Activated CD8-positive, alpha-beta memory T cell treated with anti-CD3 and anti-CD28 coated beads for 24 hours (primary cell): Measurements from ENCODE around the gene BCL2L2.

ENCODE experiments used
- DNase-seq: peaks from one replicate; pipeline ENCODE4 v3.0.0-alpha.2; 2020

Gene BCL2L2

DNA sequence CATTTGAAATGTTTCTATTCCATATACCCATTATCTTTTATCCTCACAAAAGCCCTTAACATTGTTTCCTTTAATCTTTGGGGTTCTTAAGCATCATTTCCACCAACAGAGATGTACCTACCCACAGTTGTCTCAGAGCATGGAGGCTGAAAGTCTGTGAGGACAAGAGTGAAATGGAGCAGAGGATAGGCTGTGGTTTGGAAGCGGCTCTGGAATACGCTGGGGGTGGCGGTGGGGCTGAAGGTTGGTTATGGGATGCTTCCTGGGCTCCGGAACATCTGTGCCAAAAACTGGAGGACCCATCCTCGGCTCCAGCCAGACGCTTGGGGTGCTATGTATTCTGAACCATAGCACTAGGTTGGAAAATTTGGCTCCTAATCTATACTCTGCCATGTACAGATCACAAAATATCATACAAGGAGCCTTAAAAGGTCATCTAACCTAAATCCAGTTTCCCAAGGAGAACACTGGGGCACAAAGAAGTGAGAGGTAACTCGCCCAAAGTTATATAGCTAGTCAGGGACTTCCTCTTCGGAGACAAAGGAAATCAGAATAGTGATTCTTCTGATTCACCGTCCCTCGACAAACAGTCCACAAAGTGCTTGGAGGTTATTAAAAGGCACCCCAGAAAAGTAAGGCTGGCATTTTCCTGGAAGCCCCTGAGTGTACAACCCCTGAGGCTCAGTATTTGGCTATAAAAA lies 6.5 kb upstream of the BCL2L2 start:
- DNase-seq = no peak

DNA sequence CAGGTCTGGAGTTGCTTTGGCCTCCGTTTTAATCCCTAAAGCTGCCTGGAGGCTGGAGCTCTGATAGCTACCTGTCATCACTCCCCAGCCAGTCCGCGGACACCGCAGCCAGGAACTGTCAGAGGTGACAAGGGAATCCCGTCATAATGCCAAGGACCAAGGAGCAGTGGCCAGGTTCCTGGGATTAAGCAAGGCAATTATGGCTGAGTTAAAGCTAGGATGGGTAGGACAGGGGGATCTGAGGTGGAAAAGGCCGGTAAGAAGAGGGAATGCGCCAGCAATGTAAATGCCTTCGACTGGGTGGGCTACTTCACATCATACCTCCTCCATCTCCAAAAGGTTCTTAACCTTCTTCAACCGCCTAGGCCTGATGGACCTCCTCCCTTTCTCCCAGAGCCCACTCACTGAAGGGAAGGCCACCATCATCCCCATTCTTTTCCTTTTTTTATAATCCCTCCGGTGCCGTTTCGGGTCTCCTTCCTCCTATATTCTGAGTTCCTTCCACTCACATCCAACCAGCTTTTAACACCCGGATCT lies 5.9 kb upstream of the BCL2L2 start:
- peak; percentile 65 for DNase-seq

DNA sequence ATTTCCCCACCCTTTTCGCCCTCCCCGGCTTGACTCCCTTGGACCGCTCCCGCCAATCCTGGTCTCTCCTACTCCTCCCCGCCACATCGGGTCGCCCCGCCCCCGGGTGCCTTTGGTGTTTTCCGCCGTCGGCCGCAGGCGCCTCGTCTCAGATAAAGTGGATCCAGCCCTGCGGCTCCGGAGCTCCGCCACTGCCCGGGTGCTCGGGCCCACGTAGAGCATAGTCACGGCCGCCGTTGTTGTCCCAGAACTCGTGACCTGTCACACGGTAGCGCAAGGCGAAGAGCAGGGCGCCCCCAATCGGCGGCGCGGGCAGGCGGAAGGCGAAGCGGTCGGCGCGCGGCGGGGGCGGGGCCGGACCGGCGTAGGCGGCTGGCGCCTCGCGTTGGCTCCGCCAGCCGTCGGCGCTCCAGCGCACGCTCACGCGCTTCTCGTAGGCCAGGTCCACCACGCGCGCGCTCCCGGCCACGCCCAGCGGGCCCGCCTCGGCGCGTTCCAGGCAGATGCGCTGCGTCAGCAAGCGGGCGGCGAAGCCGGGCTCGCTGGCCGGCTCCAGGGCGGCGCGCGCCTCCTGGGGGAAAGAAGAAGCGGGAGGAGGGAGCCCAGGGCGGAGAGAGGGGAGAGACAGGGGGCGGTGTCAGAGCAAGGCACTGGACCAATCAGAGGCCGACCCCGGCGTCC lies 5.2 kb upstream of the BCL2L2 start:
- peak; percentile 98 for DNase-seq

DNA sequence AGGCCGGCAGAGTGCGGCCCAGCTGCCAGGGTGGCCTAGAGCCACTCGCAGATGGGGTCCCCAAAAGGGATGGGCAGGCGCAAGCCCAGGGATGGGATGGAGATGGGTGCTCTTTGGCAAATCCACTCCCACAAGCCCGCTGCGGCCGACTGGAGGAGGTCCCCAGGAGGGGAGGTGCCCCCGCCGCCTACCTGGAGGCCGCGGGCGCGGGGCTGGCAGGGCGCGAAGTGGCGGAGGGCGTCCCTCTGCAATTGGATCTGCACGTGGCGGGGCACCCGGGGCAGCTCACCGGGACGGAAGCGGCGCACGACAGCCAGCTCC lies 4.7 kb upstream of the BCL2L2 start:
- no peak for DNase-seq

DNA sequence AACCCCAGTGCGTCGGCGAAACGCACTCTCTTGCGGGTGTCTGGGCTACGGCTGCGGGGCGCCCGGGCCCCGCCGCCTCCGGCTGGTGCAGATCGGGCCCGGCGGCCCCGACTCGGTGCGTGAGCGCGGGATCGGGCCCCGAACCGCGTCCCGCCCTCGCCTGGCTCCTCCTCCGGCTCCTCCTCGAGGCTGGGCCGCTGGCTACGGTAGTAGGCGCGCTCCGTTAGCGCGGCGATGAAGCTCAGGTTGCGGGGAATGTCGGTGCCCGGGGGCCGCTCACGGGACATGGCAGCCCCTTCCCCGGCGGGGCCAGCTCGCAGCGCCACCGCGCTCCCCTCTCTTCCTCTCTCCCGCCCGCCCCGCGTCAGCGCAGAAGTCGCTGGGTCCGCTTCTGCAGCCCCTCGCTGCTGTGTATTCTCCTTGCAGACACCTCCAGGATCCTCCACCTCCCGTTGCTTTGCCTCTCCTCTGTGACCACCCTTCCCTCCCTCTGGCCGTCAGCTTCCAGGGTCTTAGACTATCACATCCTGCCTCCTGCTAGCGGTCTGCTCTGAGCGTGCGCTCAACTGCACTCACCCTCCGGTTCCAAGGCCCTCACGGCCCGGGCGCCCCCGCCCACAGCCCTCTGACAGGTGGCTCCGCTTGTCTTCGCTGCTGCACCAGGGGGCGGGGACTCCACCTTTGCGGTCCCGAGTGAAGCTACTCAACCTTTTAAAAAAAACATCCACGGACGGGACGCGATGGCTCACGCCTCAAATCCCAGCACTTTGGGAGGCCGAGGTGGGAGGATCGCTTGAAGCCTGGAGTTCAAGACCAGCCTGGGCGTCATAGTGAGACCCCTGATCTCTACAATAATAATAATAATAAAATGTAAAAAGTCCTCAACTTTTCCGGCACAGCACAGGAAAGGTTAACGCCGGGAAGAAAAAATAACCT lies 4.1 kb upstream of the BCL2L2 start, which contains the start of gene PPP1R3E:
PPP1R3E (minus strand) TSS at position 570 of the 936 bp plus-strand sequence; CDS start at position 287, 283 bp downstream.
- peak; percentile 92 for DNase-seq

DNA sequence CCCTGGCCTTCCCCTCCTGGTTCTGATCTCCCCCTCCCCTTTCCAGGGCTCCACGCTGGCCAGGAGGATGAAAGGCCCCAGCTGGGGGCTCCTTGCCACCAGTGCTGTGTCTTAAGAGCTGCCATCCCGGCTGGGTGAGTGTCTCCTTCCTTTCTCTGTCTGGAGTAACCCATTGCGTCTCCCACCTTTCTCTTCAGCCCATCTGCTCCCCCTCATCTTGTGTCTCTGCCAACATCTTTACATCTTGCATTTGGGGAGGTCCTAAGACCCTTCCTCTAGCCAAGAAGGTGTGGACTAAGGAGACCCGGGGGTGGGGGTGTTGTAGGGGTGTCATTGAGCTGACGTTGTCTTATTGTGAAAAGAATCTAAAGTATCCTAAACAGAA lies 505 bp downstream of the BCL2L2 start:
- no peak for DNase-seq

DNA sequence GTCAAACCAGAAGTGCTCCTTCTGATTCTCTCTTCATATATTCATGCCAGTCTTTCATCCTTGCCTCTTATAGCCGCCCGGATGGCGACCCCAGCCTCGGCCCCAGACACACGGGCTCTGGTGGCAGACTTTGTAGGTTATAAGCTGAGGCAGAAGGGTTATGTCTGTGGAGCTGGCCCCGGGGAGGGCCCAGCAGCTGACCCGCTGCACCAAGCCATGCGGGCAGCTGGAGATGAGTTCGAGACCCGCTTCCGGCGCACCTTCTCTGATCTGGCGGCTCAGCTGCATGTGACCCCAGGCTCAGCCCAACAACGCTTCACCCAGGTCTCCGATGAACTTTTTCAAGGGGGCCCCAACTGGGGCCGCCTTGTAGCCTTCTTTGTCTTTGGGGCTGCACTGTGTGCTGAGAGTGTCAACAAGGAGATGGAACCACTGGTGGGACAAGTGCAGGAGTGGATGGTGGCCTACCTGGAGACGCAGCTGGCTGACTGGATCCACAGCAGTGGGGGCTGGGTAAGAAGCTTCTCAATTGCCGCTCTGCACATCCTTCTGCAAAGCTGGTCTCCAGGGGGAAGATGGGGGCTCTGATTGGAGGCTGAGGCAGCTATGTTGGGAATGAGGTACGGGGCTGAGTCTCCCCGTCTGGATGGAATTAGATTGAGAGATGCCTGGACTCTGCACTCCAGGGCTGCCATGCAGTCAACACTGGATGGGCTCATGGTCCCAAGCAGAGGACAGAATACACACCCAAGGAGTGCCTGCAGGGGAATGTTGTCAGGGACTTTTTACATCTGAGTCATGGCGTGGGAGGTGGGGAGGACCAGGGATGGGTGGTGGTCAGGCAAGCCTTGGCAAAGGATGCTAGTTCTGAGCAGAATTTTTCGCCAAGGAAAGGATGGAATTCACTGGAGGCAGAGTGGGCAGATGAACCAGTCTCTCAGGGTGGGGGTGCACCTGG lies 1.3 kb downstream of the BCL2L2 start:
- no peak for DNase-seq

DNA sequence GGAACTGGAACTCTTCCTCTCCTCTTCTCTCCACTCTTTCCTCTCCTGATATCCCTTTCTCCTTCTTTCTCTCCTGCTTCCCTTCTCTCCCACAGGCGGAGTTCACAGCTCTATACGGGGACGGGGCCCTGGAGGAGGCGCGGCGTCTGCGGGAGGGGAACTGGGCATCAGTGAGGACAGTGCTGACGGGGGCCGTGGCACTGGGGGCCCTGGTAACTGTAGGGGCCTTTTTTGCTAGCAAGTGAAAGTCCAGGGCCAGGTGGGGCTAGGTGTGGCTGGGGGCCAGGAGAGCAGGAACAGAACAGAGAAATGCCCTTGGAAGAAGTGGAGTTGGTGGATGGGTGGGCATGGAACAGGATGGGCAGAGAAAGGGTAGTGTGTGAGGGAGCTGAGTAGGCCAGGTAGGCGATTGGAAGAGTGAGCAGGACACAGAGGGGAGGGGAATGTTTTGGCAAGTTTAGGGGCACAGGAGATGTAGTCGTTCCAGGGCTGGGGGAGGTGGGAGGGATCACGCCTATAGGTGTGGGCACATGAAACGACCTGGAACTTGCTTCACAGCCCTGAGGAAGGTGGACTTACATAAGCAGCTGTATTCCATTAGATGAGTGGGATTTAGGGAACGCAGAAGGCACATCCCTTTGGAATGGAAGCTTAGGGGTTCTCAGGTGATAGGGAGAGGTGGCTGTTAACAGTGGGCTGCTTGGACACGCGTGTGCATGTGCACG lies 2.2 kb downstream of the BCL2L2 start:
- DNase-seq = no peak

DNA sequence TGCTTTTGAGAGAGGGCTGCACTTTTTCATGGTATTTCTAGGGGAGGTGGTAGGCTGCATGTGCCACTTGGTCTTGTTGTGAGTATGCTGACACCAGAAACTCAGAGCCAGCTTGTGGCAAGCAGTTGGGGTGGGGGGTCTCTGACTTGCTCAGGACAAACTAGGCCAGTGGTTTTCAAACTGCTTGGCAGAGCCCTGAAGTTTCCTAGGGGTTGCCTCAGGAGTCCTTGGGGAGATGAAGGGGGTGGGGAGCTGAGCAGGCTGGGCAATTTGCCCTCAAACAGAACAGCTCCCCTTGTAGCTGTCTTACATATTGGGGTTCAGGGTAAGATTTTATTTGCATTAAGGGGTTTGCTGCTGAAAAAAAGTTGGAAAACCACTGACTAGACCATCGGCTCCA lies 3.9 kb downstream of the BCL2L2 start:
- DNase-seq = no peak

DNA sequence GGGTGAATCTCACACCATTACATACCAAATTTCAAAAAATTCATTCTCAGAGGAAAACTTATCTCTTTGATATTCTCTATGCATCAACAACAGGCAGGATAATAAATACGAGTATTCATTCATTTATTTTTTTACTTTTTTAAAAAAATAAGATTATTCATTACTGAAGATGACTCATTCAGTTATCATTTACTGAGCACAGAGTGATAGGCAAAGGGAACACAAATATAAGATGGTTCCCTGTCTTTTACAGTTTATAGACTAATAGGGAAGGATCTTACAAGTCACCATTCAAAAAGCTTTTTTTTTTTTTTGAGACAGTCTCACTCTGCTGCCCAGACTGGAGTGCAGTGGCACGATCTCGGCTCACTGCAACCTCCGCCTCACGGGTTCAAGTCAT lies 9.7 kb downstream of the BCL2L2 start:
- DNase-seq = no peak

DNA sequence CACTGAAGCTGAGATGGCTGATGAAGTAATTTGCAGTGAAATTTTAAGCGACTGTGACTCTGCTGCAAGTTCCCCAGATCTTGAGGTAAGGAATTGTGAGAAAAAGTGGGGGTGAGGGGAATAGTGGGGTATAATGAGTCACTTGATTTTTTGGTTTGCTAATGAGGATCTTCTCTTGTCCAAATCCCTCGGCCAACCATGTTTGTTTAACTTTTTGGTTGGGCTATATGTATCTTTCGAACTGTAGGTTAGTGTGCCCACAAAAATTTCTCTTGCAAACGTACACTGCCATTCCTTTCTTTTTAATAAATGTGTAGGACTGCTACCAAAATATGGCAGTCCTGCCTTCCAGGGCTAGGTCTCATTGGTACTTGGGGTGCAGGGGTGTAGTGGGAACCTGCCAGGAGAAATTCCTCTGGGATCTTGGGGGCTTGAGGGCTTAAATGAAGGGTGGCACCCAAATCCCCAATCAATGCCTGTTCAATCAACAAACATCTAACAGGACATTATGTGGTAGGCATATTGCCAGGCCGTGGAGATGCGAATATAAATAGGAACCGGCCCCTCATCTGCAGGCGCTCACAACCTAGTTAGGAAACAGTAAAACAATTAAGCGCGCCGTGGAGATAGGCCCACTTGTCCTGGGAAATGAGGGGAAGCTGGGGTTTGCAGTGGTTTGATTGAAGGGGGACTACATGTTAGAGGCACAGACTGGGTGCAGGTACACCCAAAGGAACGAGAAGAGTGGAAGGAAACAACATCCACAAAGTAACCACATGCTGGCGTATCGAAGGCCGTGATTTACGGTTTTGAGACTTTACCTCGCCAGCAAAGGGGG lies 13.3 kb downstream of the BCL2L2 start:
- DNase-seq = peak; percentile 64

DNA sequence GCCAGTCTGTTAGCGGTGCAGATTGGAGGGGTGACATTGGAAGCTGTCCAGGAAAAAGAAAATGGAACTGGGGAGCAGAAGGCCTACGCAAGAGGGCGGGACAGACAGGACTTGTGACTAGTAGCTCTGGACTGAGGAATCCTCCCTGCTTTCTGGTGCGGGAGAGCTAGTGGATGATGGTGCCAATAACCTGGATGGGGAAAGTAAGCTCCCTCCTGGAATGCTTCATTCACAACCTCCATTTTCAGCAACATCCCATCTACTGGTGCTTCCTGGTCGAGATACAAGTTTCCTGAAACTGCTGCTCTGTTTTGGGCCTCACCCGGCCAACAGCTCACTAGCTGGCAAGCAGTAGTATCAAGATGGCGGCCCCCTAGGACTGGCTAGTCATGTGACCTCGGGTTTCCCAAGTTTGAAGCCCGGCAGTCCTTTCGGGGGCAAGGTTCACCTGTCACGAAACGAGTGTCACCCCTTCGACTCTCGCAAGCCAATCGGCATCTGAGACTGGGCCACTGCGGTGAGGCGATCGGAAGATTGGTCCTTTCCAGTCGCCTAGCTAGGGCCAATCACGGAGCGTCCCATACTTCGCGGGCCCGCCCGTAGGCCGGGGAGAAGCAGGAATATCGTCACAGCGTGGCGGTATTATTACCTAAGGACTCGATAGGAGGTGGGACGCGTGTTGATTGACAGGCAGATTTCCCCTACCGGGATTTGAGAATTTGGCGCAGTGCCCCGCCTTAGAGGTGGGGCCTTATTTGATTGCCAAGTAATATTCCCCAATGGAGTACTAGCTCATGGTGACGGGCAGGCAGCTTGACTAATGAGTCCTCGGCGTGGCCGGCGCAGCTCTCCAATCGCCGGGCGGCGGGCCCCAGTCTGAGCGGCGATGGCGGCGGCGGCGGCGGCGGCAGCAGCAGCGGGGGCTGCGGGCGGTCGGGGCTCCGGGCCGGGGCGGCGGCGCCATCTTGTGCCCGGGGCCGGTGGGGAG lies 14.2 kb downstream of the BCL2L2 start, which contains the start of gene PABPN1:
PABPN1 (plus strand) TSS at position 874 of the 988 bp plus-strand sequence; CDS start at position 887, 13 bp downstream.
- peak; percentile 96 for DNase-seq

DNA sequence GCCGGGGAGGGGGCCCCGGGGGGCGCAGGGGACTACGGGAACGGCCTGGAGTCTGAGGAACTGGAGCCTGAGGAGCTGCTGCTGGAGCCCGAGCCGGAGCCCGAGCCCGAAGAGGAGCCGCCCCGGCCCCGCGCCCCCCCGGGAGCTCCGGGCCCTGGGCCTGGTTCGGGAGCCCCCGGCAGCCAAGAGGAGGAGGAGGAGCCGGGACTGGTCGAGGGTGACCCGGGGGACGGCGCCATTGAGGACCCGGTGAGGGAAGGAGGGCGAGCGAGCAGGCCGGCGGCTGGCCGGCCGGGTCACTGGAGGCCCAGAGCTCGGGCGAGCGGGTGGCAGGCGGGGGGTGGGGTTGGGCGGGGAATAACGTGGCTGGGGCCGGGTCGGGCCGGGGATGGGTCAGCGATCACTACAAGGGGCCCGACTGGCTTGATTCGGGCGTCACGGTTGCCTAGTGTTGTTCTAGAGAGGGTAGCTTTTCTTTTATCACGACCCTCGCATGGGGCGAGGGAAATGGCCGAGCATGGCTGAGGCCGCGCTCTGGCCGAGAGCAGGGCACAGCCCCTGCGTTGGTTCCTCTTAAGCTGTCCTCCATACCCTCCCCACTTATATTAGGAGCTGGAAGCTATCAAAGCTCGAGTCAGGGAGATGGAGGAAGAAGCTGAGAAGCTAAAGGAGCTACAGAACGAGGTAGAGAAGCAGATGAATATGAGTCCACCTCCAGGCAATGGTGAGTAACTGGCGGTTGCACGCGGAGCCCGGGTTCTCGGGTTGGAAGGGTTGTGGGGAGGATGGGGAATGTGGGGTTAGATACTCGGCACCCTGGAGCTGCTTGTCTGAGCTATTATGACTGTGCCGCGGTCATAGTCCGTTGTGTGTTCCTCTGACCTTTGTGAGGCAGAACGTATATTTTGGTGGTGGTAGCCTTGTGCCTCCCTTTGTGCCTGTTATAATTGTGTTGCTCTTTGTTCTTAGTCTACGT lies 15.2 kb downstream of the BCL2L2 start:
- DNase-seq = peak; percentile 80

DNA sequence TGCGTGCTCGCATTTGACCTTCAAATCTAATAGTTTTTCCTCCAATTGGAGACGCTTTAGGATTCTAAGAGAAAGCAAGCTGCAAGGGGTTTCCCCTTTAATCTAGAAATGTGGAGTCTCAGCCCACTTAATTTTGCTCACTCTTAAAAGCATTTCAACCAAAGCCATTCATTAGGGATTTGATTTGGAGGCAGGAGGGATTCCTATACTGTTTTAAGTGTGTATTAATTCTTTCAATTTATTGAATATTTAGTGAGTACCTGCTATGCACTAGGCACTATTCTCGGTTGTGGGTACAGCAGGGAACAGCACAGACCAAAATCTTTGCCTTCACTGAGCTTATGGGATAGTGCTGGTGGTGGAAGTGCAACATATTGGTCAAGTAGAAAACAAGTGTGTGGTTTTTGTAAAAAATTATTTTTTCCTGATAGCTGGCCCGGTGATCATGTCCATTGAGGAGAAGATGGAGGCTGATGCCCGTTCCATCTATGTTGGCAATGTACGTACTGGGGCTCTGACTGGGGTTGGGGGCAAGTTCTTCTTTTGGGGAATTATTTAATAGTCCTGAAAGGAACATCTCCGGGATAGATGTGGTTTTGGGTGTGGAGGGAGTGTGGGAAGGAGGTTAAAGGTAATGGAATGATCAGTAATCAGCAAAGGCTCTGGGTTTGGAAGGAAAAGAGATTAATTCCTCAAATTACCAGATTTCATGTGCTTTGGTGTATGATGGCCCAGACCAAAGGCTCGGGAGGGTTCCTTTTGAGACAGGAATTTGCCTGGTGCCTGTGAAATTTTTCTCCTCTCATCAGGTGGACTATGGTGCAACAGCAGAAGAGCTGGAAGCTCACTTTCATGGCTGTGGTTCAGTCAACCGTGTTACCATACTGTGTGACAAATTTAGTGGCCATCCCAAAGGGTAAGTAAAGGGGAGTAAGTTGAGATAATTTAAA lies 16.2 kb downstream of the BCL2L2 start:
- no peak for DNase-seq

DNA sequence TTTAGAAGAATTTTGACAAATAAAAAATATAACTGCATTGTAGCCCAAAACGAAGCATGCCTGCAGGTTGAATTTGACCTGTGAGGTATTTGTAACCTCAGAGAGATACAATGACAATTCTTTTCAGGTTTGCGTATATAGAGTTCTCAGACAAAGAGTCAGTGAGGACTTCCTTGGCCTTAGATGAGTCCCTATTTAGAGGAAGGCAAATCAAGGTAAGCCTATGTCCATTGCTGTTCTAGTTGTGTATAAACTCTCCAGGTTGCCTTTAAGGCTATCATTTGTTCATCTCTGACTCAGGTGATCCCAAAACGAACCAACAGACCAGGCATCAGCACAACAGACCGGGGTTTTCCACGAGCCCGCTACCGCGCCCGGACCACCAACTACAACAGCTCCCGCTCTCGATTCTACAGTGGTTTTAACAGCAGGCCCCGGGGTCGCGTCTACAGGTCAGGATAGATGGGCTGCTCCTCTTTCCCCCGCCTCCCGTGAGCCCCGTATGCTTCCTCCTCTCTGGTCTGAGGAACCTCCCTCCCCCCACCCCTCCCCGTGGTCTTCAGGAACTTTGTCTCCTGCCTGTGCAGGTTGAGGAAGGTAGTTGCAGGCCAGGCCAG lies 17.3 kb downstream of the BCL2L2 start:
- no peak for DNase-seq

DNA sequence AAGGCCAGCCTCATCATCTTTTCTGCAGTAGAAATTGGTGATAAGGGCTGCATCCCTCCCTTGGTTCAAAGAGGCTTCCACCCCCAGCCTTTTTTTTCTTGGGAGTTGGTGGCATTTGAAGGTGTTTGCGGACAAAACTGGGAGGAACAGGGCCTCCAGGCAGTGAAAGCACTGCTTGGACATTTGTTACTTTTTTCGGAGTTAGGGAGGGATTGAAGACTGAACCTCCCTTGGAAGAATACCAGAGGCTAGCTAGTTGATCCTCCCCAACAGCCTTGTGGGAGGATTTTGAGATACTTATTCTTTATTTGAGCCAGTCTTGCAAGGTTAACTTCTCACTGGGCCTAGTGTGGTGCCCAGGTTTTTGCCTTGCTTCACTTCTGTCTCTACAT lies 17.8 kb downstream of the BCL2L2 start:
- DNase-seq = no peak
